ENCODE measurements around the gene NF1. TPM values are rescaled to one million over a fixed set of nuclear protein-coding genes. Genes with fewer than 3 reads are reported as not detected.
"Not testable (repeated sequence)": the region's sequence is repeated elsewhere in the genome, so short reads cannot be mapped to it uniquely, and the experiment has no call there.

Gene NF1
- polyA plus RNA-seq, 4 donors = 38.3 to 46.2 (median 41.9) TPM

GRCh38 chr17:31321481-31321880 lies 226.7 kb downstream of the NF1 start, which contains the start of gene EVI2A:
Gene EVI2A (minus strand): TSS chr17:31321622. CDS start chr17:31319013, 2,609 bp downstream.
- DNase-seq (ENCODE audit: low read depth in 4 of 4, low spot score in 3 of 4) = no peak

- no peak for DNase-seq (ENCODE audit: low read depth in 4 of 4, low spot score in 3 of 4)
Observed at GRCh38 chr17:31321966-31322365, 227.2 kb downstream of the NF1 start.

- DNase-seq (ENCODE audit: low read depth in 4 of 4, low spot score in 3 of 4) = no peak
Observed at GRCh38 chr17:31323551-31323950, 228.8 kb downstream of the NF1 start.

- DNase-seq (ENCODE audit: low read depth in 4 of 4, low spot score in 3 of 4) = no peak
Observed at GRCh38 chr17:31327534-31328159, 232.9 kb downstream of the NF1 start.

GRCh38 chr17:31328160-31328535 lies 233.4 kb downstream of the NF1 start:
- DNase-seq (ENCODE audit: low read depth in 4 of 4, low spot score in 3 of 4) = no peak

- DNase-seq (ENCODE audit: low read depth in 4 of 4, low spot score in 3 of 4) = no peak
Observed at GRCh38 chr17:31329221-31329620, 234.4 kb downstream of the NF1 start.

GRCh38 chr17:31339906-31340661 lies 245.3 kb downstream of the NF1 start:
- DNase-seq (ENCODE audit: low read depth in 4 of 4, low spot score in 3 of 4) = no peak

- DNase-seq (ENCODE audit: low read depth in 4 of 4, low spot score in 3 of 4) = not testable (repeated sequence)
Observed at GRCh38 chr17:31345191-31345747, 250.5 kb downstream of the NF1 start.

- no peak for DNase-seq (ENCODE audit: low read depth in 4 of 4, low spot score in 3 of 4)
Observed at GRCh38 chr17:31349454-31349853, 254.7 kb downstream of the NF1 start.

GRCh38 chr17:31355935-31356334 lies 261.2 kb downstream of the NF1 start:
- no peak for DNase-seq (ENCODE audit: low read depth in 4 of 4, low spot score in 3 of 4)

- DNase-seq (ENCODE audit: low read depth in 4 of 4, low spot score in 3 of 4) = no peak
Observed at GRCh38 chr17:31357091-31357490, 262.3 kb downstream of the NF1 start.

- DNase-seq (ENCODE audit: low read depth in 4 of 4, low spot score in 3 of 4) = no peak
Observed at GRCh38 chr17:31357839-31358394, 263.1 kb downstream of the NF1 start.

GRCh38 chr17:31364012-31364411 lies 269.2 kb downstream of the NF1 start:
- DNase-seq (ENCODE audit: low read depth in 4 of 4, low spot score in 3 of 4) = no peak

GRCh38 chr17:31366088-31366487 lies 271.3 kb downstream of the NF1 start:
- no peak for DNase-seq (ENCODE audit: low read depth in 4 of 4, low spot score in 3 of 4)

GRCh38 chr17:31369266-31369665 lies 274.5 kb downstream of the NF1 start:
- no peak for DNase-seq (ENCODE audit: low read depth in 4 of 4, low spot score in 3 of 4)

GRCh38 chr17:31371511-31372097 lies 276.8 kb downstream of the NF1 start:
- no peak for DNase-seq (ENCODE audit: low read depth in 4 of 4, low spot score in 3 of 4)

- no peak for DNase-seq (ENCODE audit: low read depth in 4 of 4, low spot score in 3 of 4)
Observed at GRCh38 chr17:31373150-31374093, 278.6 kb downstream of the NF1 start.

- DNase-seq (ENCODE audit: low read depth in 4 of 4, low spot score in 3 of 4) = no peak
Observed at GRCh38 chr17:31374094-31374447, 279.3 kb downstream of the NF1 start.

- DNase-seq (ENCODE audit: low read depth in 4 of 4, low spot score in 3 of 4) = no peak
Observed at GRCh38 chr17:31374503-31374902, 279.7 kb downstream of the NF1 start.

- DNase-seq (ENCODE audit: low read depth in 4 of 4, low spot score in 3 of 4) = no peak
Observed at GRCh38 chr17:31378638-31379037, 283.9 kb downstream of the NF1 start.
